ENCODE measurements around the gene PRTG.
"Not testable (repeated sequence)": the region's sequence is repeated elsewhere in the genome, so short reads cannot be mapped to it uniquely, and the experiment has no call there.

PRTG gene, protein sequence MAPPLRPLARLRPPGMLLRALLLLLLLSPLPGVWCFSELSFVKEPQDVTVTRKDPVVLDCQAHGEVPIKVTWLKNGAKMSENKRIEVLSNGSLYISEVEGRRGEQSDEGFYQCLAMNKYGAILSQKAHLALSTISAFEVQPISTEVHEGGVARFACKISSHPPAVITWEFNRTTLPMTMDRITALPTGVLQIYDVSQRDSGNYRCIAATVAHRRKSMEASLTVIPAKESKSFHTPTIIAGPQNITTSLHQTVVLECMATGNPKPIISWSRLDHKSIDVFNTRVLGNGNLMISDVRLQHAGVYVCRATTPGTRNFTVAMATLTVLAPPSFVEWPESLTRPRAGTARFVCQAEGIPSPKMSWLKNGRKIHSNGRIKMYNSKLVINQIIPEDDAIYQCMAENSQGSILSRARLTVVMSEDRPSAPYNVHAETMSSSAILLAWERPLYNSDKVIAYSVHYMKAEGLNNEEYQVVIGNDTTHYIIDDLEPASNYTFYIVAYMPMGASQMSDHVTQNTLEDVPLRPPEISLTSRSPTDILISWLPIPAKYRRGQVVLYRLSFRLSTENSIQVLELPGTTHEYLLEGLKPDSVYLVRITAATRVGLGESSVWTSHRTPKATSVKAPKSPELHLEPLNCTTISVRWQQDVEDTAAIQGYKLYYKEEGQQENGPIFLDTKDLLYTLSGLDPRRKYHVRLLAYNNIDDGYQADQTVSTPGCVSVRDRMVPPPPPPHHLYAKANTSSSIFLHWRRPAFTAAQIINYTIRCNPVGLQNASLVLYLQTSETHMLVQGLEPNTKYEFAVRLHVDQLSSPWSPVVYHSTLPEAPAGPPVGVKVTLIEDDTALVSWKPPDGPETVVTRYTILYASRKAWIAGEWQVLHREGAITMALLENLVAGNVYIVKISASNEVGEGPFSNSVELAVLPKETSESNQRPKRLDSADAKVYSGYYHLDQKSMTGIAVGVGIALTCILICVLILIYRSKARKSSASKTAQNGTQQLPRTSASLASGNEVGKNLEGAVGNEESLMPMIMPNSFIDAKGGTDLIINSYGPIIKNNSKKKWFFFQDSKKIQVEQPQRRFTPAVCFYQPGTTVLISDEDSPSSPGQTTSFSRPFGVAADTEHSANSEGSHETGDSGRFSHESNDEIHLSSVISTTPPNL

DNA sequence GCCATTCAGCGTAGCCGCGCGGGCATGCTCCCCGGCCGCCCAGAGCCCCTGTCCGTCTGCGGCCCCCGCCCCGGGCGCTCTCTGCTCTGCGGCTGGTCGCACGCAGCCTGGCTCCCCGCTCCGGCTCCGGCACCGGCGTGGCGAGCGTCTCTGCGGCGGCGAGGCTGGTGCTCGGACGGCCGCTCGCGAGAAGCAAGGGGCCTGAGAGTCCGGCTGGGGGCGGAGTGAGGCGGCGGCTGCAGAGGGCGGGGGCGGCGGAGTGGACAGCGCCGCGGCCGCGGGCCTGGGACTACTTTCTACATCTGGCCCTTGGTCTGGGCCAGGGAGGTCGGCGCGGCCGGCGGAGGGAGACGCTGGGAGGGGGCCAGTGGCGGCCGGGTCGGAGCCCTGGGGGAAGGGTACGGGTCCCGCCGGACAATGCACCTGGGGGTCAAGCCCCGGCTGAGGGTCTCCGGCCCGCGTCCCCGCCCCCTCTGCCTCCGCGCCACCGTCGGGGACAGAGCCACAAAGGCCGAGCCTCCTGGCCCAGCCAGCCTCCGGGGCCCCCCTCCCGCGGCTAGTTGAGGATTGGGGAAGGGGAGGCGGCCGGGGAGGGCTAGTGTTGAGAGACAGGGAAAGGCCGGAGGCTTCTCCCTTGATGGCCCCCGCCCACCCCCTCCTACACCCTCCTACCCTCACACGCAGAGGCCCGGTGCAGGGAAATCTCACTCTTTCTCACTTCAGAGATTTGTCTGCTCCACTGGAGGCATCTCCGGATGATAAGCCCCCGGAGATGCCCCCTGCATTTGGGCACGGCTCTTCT lies at the start of gene PRTG:
TSS of gene PRTG (minus strand) at position 226 of the 802 bp plus-strand sequence. CDS start at position 5, 221 bp downstream.
- no peak for DNase-seq (ENCODE audit: low spot score)

DNA sequence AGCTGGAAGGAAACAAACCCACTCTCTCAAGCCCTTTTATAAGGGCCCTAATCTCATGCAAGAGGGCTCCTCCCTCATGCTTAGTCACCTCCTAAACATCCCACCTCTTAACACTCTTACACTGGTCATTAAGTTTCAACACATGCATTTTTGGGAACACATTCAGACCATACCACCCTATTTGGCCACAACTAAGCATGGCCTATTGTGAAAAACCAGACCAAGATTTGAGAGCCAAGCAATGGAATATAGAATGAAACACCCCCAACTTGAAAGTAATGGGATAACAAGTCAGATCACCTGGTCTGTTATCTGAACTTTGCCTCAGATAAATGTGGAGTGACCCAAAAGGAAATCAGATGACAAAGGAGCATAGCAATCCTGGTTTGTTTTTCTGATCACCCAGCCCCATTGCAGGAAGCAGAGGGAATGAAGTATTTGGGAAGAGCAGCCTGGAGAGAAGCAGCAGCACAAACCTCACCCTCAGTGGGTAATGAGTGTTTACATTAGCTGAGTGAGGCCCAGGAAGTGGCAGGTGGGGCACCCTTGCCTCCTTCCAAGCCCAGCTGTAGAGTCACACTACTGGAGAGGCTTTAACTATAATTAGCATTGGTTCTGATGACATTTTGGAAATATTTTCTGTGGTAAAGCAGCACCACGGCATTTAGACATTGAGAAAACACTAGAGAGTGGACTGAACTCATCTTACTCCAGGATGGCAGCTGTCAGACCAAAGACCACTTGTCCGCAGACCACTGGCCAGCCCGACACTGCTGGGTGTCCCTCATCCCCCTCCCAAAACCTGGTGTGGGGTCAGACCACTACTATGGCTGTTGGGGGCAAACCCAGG lies 48.8 kb upstream of the PRTG start:
- DNase-seq (ENCODE audit: low spot score) = no peak

DNA sequence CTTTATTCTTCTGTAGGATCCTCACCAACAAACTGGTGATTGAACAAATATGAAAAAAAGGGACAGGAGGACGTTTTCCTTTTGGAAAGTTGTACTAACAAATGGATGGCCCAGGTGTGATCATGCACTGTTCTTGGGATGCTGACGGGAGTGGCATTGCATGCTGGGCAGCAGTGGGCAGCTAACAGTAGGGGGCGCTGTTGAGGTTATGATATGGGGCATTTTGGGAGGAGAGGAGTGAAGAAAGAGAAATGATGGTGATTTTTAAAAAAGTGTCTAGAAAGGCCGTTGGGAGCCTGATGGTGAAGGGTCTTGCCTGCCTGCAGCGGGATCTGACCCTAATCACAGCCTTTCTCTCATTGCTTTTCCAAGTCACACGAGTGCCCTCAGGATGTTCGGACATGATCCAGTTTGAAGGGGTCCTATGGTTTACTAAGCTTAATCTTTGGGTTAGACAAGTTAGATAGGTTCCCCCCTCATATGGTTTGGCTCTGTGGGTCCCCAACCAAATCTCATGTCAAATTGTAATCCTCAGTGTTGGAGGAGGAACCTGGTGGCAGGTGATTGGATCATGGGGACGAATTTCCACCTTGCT lies 46.2 kb upstream of the PRTG start:
- DNase-seq (ENCODE audit: low spot score) = peak; percentile 61

DNA sequence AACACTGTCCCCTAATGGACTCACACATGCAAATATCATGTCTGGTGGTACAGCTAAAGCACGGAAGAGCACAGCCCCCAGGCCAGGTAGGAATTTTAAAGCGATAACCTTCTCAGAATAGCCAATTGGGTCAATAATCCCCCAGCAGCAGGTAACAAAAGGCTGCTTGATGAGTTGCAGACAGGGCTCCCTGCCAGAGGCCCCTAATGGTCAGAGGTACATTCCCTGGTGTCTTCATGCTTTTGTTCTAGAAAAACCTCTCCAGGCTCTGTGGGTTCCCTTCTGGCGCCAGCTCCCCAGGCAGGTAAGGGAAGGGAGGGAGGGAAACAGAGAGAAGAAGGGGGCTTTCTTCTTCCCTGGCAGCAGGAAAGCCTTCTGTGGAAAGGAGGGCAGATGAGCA lies 43.4 kb upstream of the PRTG start:
- no peak for DNase-seq (ENCODE audit: low spot score)

DNA sequence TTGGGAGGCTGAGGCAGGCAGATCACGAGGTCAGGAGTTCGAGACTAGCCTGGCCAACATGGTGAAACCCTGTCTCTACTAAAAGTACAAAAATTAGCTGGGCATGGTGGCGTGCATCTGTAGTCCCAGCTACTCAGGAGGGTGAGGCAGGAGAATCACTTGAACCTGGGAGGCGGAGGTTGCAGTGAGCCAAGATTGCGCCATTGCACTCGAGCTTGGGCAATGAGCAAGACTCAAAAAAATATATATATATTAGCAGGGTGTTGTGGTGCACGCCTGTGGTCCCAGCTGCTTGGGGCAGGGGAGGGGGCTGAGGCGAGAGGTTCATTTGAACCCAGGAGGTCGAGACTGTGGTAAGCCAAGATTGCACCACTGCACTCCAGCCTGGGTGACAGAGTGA lies 42.6 kb upstream of the PRTG start:
- DNase-seq (ENCODE audit: low spot score) = not testable (repeated sequence)

DNA sequence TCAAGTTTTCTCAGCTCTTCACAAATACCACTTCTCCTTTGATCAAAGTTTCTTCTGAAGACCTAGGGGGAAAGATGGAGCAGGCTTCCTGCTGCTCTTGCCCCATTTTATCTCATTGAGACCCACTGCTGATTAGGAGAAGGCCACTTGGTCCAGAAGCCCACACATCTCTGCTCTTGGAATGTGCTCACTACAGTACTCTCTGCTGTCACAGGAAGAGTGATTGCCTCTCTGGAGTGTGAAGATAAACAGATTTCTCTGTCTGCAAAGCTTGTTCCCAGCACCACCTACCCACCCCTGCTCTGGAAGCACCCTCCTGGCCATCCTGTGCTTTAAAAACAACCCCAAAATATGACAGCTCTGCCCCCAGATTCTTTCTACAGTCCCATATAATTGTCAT lies 41.3 kb upstream of the PRTG start:
- no peak for DNase-seq (ENCODE audit: low spot score)

DNA sequence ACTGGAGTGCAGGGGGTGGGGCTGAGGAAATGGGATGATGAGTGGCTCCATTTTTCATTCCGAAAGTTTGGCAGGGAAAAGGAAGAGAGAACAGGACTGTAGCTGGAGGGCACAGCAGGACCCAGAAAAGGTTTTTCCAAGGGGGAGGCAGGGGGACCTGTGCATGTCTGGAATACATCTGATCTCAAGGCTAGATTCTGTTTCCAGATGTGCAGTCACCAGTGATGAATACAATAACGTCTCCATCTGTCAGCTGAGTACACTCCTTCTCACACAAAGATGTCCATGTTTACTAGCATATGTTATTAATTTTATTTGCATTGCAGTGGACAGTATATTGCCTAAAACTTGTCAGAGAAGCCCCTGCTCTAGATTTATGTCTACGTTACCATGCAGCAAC lies 39.9 kb upstream of the PRTG start:
- no peak for DNase-seq (ENCODE audit: low spot score)

DNA sequence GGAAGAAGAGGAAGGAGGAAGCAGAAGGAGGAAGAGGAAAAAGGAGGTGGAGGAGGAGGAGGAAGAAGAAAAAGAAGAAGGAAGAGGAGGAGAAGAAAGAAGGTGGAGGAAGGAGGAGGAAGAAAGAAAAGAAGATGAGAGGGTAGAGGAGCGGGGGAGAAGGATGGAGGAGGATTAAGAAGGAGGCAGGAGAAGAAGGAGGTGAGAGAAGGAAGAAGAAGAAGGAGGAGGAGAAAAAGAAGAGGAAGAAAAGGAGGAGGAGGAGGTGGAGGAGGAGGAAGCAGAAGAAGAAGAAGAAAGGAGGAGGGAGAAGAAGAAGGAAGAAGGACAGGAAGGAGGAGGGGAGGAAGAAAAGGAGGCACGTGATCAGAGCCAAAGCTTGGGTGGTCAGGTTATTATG lies 37.3 kb upstream of the PRTG start:
- DNase-seq (ENCODE audit: low spot score) = no peak

DNA sequence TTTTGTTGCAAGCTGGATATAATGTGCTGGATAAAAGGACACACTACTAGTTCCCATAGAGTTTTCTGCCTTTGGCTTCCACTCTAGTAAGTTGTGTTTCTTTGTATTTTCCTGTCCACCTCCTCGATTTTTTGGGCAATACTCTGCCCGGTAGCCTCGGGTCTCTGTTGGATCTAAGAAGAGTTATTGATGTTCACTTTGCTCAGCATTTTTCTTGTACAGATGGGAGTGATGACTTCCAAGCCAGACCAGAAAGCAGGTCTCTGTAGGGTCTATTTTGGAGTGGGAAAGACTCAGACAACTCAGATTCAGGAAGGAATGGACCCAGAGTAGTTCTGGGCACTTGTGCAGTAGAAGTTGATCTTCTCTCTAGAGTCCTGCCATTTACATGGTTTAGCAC lies 36.0 kb upstream of the PRTG start:
- no peak for DNase-seq (ENCODE audit: low spot score)

DNA sequence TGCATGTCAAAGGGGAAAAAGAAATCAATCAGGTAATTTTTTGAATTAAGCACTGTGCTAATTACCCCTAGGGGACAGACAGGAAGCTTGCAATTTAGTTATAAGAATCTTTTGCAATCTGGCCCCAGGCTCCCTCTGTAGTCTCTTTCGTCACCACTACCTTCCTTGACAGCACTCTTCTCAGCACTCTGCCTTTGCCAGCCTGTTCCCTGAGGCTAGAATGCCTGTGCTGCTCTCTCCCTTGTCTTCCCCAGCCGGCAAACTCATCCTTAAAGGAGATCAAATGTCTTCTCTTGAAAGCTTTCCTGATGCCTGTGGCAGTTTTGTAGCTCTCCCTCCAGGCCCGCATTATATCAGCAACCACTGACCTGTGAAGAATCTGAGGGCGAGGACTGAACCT lies 32.4 kb upstream of the PRTG start:
- no peak for DNase-seq (ENCODE audit: low spot score)

DNA sequence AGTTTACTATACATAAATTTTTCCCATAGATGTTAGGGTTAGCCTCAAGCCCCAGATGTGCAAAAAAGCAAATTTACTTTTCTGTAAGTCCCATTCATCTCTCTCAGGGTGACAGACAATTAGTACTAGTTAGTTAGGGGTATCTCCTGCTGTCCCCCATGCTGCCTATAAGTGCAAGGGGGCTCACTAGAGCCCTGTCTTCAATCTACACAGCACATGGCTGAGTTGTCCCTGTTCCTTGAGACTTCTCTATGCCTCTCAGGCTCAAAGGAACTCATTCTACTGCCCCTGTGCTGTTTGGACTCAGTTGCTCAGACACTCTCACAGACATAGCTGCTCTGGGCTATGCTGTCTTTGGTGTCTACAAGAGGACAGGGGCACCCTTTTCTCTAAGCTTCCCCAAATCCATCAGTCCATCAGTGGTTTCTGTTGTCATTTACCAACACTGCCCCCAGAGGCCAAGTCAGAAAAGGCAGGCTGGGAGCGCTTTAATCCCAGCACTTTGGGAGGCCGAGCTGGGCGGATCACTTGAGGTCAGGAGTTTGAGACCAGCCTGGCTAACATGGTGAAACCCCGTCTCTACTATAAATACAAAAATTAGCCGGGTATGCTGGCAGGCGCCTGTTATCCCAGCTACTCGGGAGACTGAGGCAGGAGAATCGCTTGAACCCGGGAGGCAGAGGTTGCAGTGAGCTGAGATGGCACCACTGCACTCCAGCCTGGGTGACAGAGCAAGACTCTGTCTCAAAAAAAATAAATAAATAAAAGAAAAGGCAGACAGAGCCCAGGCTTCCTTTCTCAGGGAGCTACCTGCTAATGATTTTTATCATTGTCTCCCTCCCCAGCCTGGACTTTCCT lies 31.4 kb upstream of the PRTG start:
- DNase-seq (ENCODE audit: low spot score) = peak; percentile 58

DNA sequence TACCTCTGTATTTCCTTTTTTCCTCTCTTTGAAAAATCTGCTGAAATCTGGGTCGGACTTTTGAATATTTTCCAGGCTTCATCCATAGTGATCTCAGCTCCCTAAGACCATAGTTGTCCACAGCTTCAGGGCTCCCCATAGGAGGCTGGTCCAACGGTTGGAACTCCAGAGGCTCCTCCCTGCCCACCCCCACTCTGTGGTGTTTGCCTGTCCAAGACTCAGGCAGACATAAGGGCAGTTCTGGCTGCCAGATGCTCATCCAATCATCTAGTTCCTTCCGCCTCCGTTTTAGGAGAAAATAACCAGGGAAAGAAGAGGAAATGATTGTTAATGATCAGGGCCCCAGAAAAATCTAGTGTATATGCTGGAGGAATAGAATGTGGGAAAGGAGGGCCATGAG lies 27.9 kb upstream of the PRTG start:
- no peak for DNase-seq (ENCODE audit: low spot score)

DNA sequence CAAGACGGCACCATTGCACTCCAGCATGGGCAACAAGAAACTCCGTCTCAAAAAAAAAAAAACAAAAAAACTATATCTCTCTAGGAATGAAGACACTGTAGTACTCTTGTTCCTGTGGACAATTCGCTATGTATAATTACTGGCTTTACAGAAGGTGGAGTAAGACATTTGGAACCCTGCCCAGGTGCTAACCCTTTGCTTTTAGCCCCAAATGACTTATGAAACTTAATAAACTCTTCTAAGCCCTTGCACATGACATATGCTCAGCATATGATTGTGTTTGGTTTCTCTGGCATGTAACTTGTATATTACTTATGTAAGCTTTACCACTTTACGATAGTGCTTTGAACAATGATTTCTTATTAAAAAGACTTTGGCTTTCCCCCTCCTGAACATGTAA lies 27.3 kb upstream of the PRTG start:
- DNase-seq (ENCODE audit: low spot score) = no peak

DNA sequence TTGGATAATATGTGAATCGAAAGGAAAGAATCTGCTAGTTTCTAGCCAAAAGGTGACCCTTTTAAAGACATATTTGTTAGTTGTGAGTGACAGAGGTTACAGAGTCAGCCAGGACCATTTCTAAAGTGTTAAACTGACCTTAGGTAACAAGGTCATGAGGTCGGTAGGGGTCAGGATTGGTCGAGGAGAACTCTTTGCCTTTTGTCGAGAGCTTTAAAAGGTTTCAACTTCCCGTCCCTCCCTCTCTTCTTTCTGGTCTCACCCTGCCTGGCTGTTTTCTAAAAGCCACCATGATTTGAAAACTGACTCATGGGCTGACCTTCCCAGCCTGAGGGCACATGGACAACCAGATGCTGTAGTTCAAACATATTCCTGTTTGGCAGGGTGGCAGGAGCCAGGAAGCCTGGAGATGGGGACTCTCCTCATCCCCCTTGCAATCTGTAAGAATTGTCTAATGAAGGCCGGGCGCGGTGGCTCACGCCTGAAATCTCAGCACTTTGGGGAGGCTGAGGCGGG lies 25.8 kb upstream of the PRTG start:
- DNase-seq (ENCODE audit: low spot score) = no peak

DNA sequence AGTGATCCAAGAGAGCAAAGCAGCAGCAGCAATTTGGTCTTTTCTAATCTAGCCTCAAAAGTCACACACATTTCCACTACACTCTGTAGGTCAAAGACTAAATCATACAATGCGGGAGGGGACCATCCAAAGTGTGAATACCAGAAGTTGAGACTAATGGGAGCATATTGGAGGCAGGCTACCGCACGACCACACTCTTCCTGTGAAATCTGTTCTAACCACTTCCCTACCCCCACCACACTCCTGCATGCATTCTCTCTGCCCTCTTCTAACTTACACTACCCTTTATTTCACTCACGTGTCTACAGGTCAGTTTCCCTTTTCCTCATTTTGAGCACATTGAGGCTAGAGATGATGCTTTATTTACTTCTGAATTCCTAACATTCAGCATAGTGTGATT lies 23.7 kb upstream of the PRTG start:
- DNase-seq (ENCODE audit: low spot score) = no peak

DNA sequence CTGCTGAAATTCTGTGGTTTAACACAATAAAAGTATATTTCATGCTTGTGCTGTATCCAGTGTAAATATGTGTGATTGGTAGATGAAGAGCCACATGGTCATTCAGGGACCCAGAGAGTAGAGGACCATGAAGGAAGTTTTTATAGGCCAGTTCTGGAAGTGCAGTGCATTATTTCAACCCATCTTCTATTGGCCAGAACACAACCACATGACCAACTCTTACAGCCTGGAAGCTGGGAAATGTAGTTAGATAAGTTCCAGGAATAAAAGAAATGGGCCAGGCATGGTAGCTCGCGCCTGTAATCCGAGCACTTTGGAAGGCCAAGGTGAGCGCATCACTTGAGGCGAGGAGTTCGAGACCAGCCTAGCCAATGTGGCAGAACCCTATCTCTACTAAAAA lies 21.4 kb upstream of the PRTG start:
- DNase-seq (ENCODE audit: low spot score) = no peak

DNA sequence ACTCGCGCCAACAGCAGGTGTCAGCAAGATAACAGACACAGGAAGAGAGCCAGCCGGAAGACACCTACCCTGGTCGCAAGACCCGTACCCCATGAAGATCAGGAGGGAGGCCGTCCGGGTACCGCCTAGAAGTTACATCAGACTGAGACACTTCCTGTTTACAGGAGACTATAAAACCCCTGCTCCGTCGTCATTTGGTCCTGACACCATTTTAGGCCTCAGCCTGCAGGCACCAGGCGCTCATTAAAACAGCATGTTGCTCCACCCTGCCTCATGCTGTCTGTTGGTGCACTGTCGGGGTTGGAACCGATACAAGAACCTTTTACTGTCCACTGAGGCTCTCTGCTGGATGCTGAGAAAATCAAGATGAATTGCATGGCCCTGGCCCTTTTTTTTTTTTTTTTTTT lies 15.6 kb upstream of the PRTG start:
- DNase-seq (ENCODE audit: low spot score) = no peak

DNA sequence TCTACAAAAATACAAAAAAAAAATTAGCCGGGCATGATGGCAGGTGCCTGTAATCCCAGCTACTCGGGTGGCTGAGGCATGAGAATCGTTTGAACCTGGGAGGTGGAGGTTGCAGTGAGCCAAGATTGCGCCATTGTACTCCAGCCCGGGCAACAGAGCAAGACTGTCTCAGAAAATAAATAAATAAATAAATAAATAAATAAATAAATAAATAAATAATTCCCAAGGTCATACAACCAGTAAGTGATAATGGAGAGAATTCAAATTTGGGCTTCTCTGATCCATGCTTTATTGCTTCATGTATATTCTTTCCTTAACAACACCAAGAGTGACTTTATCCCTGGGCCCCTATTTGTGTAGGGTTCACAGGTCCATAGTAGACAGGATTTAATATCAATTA lies 10.5 kb upstream of the PRTG start:
- DNase-seq (ENCODE audit: low spot score) = not testable (repeated sequence)

DNA sequence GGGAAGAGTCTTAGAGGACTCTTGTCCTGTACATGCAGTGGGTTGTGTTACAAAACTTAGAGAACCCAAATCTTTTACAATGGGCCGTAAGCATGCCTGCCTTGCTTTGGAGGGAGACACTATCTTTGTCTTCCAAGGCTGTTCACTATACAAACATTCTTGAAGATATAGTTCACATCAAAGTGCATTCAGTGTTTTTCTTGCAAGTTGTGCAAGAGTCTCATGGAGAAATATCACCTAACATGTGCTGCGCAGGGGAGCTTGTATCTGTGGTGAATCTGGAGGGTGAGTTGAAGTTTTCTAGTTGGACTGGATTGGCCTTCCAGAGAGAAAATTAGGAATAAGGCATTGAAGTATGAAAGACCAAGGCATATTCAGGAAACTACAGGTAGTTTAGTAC lies 7.8 kb upstream of the PRTG start:
- DNase-seq (ENCODE audit: low spot score) = no peak
